ENCODE data around the gene SKAP2.

SKAP2 gene

DNA sequence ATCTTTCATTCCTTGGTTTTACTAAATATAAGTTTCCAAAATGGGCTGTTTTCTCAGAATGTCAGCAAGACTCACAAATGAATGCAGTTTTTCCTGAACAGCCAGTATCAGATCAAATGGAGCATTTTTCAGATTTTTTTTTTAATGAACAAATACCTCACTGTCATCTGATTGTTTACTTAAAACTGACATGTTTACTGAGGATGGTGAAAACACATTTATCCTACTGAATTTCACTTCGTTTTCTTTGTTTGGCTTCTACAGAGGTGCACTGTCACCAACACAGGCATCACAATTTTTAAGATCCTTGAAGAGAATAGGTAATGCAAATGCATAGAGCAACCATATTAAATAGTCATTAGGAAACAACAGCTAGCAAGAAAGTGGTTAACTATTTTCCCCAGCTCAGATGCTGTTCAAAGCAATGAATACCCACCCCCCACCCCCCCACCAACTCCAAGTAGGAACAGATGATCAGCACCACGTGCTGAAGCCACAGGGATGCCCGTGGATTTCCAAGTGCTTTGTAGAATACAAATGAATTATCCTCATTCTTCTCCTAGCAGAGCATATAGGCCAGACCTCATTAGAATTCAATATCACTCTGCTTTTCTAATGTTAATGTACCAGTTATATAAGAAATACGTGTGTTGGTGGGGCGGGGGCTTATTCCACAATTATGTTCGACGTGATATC lies 205.9 kb downstream of the SKAP2 start:
- no peak for DNase-seq

DNA sequence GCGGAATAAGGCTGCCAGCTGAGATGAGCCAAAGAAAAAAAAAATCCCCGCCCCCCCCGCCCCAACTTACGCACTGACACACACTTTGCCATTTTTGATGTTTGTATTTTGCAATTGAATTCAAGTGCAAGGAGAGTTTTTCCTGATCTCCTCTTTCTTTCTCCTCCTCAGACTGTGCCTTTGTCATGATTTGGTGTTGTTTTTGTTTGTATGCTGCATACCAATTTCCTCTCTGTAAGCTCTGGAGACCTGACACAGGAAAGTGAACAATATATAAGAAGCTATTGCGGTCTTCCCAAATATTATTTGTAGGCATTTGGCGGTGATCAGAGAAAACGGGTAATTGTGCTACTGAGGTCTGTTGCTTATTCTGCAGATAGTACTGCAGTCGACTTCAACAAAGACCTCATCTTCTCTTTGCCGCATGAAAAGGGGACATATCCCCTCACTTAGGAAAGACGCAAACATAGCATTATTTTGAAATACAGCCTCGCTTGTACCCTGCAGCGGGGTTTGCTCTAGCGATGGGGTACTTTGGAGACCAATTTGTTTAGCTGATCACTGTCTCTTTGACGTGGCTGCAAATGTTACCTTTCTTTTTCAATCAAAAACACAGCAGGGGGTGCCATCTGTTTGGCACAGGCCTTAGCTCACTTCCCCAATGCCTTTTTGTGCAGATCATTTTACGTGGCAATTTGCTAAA lies 206.6 kb downstream of the SKAP2 start:
- no peak for DNase-seq

DNA sequence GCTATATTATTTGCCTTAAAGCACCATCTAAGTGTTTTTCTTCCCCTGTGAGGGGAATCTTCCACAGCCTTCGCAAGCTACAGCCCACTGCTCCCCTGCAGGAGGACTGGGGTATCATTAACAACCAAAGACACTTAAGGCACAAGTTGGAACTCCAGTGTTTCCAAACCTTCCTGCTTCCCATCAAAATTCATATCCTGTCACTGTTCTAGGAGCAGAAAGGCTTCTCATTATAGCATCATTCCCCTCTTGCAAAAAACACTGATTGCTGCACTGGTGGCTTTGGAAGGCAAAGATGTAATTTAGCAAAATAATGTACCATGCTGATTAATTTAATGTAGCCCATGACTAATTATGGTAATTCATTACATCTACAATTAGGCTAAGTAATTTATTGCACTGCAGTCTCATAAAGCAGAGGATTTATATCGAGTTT lies 207.2 kb downstream of the SKAP2 start:
- no peak for DNase-seq

DNA sequence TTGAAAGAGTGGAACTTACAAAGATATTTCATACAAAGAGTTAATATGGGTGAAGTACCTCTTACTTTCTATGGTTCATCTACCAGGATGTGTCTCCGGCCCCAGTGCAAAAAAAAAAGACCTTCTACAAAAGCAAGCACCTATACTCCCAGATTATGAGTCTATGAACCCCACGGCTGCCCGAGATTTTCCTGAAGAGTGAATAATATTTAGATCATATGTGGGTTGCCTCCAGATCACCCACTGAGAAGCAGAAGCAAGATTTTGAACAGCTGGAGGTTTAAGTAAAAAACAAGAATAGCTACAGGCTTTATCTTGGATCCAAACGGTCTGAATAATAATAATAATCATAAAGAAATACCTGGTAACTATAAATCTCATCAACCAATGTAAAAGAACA lies 207.7 kb downstream of the SKAP2 start:
- no peak for DNase-seq

DNA sequence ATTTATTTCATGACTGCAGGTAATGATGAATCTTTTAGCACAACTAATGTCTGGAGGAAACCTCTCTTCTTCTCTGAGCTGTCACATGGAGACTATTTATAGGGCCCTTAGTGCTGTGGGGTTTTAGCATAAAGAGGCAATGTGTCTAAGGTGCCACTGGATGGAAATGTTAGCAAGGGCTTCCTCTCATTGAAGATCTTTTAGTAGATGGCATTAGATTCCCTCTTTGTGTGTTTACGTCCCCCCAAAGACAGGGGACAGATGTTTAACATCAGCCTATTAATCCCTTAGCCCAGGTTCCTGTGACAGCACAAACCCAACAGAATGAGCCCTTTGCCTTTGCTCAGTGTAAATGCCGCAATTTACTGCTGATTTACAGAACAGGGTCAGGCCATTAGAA lies 208.6 kb downstream of the SKAP2 start:
- no peak for DNase-seq

DNA sequence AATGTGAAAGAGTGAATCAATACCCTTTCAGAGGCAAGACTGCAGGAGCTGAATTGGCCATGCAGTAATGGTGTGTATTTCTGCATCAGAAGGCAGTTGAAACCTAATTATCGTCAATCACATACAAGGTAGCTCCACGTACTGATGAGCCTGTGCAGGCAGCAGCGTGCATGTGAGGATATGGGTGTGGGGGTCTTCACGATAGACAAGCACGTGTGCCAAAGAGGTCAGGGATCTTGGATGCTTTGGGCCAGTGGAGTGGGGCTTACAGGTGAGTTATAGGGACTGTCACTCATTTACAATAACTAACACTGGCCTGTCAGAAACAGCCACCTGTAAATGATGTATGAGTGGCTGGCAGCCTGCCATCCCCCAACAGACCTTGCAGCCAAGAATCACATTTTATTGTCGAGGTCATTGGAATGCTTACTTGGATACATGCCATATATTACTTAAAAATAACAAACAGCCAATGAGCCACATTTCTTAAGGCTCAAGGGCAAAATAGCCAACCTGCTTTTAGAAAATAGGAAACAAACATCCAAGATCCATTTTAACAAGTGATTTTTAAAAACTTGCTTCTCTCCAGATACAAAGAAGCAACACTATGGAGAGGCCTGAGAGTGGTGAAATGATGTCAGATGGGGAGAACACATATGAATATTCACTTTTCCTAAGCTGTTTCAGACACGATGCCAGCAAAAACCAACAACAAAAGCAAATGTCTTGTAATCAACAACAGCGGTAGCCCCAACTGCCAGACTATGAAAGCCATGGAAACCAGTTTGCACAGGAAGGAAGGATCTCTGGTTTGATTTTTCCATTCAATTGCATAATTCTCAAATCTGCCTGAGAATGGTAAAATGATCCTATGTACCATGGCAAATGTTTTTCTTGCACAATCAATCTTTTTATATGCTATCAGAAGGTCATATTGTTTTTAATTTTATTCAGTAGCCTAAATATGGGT lies 210.7 kb downstream of the SKAP2 start:
- DNase-seq, result no peak

DNA sequence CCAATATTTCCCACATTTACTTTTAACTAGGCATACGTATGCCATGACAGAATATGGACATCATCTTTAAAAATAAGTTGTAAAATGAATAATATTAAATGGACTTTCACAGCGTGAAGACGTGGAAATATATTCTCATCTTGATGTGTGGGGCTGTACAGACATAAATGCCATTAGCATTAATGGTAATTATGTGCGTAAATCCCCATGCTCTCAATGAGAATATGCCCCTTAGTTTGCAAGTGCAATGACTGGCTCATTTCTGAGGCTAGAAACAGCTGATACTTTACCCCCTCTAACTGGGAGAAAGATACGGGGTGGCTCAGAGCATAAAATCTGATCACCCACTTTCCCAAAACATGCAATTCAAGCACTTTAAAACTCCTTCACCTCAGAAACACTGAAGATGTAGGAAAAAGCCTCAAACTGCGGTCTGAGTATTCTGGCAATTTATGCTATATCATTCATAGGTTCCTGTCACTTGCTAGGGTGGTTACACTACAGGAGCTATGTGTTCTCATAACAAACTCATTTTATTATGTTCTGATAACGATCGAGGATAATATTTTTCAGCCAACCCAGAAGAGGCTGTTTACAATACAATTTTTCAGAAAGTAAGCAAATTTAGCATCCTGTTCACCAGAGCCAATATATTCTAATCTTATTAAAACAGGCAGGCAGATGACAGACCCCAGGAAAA lies 211.8 kb downstream of the SKAP2 start:
- DNase-seq, result no peak

DNA sequence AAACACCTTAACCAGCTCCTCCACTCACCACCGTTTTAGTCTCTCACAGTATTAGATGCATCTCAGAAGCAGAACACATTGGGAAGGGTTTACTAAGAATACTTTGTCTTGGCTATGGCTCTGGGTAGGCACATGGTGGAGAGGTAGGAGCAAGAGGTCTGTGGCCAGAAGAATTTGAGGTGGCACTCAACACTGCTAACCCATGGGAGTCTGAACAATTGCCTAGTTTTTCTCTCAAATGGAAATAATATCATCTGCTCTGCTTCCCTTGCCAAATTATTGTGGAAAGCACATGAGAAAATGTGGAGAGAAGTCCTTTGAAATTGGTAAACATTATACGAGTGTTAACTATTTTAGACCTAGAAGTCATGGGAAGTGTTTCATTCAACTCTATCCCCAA lies 214.3 kb downstream of the SKAP2 start:
- DNase-seq, result no peak

DNA sequence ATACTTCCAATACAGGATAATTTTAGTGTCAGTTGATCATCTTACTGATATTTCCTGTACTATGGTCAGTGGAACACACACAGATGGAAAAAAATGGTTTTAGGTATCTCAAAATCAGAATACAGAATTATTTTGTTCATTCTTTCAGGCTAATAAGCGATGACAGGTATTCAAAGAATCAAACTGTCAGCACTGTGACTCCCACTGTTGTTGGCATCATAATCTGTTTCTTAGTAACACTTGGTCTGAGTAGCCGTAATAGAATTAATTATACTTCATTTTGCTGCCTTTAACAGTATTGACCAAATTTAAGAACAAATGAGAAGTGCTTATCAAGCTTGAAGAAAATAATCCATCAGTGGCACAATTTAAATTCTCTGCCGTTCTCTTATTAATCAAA lies 215.0 kb downstream of the SKAP2 start:
- DNase-seq, result no peak

DNA sequence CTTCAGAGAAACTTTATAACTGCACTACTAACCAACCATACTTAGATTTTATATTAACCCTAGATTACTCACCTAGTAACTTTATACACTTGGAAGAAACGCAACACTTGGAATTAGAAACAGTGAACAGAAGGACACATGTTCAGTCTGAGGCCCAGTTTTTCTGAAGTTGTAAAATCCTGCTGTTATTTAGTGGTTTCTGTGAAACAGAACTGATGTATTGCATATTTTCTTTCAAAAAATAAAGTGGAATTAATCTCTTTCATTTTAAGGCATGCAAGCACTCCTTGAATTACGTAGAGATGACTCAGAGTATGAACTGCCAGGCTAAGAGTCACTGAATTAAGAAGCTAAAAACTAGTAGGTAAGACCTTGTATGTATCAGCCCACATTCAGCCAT lies 215.8 kb downstream of the SKAP2 start:
- DNase-seq, result no peak

DNA sequence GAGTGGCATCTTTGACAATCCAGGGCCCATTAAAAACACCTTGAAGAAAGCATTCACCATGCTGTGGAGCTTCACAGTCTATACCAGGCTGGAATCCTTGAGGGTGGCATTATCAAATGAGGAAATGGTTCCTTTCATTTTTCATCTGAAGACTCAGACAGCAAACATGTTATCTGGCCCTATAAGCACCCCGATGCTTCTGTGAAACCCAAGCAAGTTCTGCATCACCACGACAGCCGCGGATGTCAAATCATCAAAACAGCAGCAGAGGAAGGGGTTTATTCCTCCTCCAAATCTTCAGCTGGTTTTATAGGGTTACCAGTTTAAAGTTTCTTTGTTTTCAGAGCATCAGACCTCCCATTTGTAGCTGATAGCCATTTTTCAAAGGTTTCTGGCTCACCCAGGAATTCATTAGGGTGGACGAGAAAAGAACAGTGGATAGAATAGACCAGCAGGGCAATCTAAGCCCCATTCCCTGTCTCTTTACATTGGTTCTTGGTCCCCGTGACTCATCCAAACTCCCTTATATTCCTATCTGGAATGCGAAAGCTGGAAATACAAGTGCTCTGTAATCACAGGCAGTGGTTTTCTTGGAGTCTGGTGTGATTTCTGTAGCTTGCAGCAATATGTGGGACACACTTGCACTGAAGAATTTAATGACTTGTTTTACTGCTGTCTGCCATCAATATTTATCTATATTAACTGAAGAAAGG lies 217.9 kb downstream of the SKAP2 start:
- no peak for DNase-seq

DNA sequence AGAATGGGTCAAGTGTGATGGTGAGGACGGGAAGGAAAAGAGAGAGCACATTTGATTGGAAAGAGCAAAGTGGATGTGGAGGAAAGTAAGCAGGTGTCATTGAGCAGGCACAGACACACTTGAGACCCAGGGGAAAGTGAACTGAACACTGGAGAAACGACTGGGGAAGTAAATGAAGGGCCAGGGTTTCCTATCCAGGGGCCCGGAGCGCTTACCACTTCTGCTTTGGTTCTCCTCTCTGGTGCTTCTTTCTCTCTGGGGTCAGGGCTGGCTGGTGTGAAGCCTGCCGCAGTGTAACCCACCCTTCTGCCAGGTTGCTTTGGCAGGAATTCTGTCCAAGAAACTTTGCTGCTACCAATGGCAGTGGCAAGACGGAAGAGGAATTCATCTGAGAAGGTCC lies 219.3 kb downstream of the SKAP2 start:
- no peak for DNase-seq

DNA sequence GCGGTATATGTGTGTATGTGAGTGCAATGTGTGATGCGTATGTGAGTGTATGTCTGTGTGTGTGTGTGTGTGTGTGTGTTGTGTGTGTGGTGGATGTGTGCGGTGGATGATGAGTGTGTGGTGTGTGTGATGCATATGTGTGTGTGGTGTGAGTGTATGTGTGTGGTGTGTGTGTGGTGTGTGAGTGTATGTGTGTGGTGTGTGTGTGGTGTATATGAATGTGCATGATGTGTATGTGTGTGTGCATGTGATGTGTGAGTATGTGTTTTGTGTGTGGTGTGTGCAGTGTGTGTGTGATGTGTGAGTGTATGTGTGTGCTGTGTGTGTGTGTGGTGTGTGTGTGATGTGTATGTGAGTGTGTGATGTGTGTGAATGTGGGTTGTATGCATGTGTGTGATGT lies 222.0 kb downstream of the SKAP2 start:
- no peak for DNase-seq

DNA sequence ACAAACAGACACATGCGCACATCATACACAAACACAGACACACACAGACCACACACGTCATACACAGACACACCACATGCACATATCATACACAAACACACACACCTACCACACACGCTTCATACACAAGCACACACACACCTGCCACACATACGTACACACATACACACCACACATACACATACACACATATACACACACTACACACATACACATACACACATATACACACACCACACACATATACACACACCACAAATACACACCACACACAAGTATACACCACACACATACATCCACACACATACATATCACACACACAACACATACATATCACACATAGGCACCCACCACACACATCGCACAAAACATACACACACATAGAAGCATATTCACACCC lies 224.7 kb downstream of the SKAP2 start:
- no peak for DNase-seq

DNA sequence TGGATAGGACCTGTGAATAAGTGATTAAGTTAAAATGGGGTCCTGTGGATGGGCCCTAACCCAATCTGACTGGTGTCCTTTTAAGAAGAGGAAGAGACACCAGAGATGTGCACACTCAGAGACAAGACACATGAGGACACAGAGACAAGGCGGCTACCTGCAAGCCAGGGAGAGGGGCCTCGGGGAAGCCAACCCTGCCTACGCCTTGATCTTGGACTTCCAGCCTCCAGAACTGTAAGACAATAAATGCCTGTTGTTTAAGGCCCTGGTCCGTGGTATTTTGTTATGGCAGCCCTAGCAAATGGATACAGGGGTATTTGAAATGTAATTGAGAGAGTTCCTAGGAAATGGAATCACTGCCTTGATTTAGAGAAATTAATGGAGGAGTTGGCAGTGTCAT lies 225.3 kb downstream of the SKAP2 start:
- no peak for DNase-seq

DNA sequence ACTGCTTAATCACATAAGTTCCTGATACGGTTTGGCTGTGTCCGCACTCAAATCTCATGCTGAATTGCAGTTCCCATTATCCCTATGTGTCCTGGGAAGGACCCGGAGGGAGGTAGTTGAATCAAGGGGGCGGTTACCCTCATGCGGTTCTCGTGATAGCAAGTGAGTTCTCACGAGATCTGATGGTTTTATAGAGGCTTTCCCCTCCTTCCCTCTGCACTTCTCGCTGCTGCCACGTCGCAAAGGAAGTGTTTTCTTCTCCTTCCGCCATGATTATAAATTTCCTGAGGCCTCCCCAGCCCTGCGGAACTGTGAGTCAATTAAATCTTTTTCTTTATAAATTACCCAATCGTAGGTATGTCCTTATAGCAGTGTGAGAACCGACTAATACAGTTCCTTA lies 226.2 kb downstream of the SKAP2 start:
- DNase-seq, result no peak

DNA sequence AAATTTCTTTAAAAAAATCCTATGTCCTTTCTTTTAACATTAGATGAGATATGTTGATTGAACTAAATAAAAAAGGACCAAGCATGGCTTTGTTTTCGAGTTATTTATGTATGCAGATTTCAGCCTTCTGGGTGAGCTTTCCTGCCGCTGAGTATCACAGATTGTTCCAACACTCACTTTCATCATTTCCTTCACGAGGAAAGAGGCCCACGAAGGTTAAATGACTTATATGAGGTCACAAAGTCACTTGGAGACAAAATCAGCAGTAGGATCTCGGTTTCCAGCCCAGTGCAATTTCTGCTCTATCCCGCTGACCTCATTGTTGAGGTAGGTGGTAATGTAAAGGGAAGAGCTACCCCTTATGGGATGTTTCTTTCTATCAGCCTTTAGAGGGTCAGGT lies 226.8 kb downstream of the SKAP2 start:
- DNase-seq, result no peak

DNA sequence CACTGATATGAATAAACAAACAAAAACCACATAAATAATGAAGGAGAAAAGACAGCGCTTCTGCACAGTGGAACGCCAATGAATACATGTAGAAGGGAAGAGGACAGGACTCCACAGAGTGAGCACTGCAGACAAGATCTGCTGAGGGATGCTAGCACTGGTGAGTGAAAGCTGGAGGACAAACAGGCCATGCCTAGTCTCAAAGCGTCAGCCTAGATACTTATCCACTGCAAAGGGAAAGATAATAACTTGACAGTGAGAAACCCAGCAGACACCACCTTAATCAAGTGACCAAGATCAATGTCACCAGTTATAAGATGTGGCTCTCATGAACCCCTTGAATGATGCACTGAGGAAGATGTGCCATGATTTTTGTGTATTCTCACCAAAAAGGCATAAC lies 227.6 kb downstream of the SKAP2 start:
- no peak for DNase-seq

DNA sequence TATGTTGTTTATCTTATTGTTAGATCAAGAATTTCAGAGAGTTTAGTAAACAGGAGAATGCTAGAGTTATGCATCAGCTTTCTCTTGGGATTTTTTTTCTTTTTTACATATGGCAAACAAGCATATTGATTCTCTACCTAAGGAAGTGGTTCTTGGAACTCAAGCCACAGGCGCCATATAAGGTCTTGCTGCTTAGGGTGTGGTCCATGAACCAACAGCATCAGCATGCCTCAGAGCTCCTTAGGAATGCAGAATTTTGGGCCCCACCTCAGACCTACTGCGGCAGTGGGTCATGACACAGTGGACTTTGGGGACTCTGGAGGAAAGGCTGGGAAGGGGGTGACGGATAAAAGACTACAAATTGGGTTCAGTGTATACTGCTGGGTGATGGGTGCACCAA lies 230.8 kb downstream of the SKAP2 start:
- no peak for DNase-seq

DNA sequence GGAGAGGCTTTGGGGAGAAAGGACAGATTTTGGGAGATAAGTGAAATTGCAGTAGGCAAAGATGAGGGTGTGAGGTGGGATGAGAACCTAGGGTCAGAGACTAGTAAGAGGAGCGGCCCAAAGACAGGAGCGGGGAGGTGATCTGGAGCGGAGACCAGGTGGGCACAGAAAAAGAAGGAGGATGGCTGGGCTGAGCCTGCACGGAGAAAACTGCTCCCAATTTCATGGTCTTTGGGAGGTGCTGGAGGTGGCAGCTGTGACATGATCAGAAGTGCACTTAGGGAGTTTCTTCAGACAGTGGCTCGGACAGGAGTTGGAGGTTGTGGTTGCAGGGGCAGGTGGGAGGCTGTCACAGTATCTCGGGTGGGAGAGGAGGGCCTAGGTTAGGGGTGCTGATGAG lies 232.8 kb downstream of the SKAP2 start:
- DNase-seq, result no peak

DNA sequence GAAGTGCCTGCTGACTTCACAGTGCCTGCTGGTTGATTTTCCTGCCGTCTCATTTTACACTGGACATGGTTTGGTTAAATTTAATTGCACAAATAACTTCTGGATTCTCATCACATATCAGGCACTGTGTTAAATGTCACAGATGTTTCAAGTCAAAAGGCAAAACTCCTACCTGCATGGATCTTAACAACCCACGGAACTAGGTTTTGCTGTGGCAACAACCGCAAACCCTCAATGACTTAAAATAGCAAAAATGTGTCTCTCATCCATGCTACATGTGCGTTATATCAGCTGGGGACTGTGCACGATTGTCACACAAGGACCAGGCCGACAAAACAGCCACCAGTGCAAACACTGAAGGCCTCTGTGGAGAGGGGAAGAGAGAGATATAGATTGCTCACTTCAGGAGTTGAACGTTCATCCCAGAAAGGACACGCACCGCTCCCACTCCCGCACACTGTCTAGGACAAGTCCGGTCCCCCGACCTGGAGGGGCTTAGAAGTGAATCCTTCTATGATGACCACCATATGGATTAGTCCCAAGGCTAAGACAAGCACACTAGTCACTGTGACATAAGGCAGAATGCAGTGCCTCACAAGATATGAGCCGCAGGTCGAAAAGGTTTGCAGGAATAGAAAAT lies 233.3 kb downstream of the SKAP2 start:
- no peak for DNase-seq

DNA sequence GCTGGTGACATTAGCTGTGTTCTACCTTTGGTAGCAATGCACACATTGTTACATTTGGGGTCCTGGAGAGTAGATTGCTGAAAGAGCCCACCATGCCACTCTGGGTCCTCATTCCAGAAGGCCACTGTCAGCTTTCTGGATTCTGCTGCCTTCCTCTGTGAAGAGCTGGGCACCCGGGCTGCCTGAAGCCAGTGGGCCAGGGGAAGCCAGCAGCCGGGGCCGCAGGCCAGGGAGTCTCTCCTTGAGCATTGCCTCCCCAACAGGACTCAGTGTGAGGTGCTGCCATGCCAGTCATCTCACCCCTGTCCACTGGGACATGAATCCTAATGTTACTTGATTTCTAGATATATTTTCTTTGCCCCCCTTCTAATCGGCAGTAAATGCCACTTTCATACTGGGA lies 234.0 kb downstream of the SKAP2 start:
- DNase-seq, result no peak
